Breast epithelium (tissue), 4 donors: ENCODE measurements around the gene TPRG1. TPM values are rescaled to one million over a fixed set of nuclear protein-coding genes. Genes with fewer than 3 reads are reported as not detected.

Experiments
- DNase-seq, 2 donors: peaks; one replicate each; pipeline ENCODE4 v3.0.0-alpha.2; 2019; ENCODE audit warnings: low spot score in 2 of 2
- H3K27ac ChIP-seq, 2 donors: fragments of 200-600 bp; sonication (generic) in 1 of 2; one replicate each; pipeline ENCODE4 v1.5.1; 2016 to 2019; ENCODE audit warnings: mild to moderate bottlenecking in 1 of 2
- H3K27me3 ChIP-seq, 2 donors: fragments of 200-600 bp; sonication (generic) in 1 of 2; one replicate each; pipeline versions ENCODE4 v1.5.1 to v1.6.0; 2017 to 2019; ENCODE audit warnings: control low read depth in 1 of 2, mild to moderate bottlenecking in 1 of 2
- H3K36me3 ChIP-seq: fragments of 200-600 bp; one replicate; pipeline ENCODE4 v1.5.1; 2019
- H3K4me1 ChIP-seq, 2 donors: fragments of 200-600 bp; sonication (generic); one replicate each; pipeline ENCODE4 v1.5.1; 2016 to 2019; ENCODE audit warnings: control low read depth in 1 of 2
- H3K4me3 ChIP-seq, 3 donors: fragments of 200-600 bp; sonication (generic); 1 replicate in 2 of 3; 2 replicates in 1 of 3; pipeline ENCODE4 v1.5.1; 2016 to 2019; ENCODE audit warnings: mild to moderate bottlenecking in 3 of 3, moderate library complexity in 2 of 3
- H3K9me3 ChIP-seq, 2 donors: fragments of 200-600 bp; sonication (generic) in 1 of 2; one replicate each; pipeline ENCODE4 v1.5.1; 2016 to 2019; ENCODE audit warnings: control low read depth in 1 of 2
- POLR2A ChIP-seq: fragments of 450-650 bp; IDR thresholded peaks from one replicate; pipeline ENCODE4 v1.6.1; 2016; ENCODE audit warnings: antibody characterized with exemption, mild to moderate bottlenecking, moderate library complexity
- POLR2AphosphoS5 ChIP-seq, 3 donors: sonication (generic); formaldehyde crosslinking; IDR thresholded peaks; one replicate each; pipeline ENCODE4 v1.6.1; 2017; ENCODE audit warnings: antibody characterized with exemption in 3 of 3
- intact Hi-C: fragments of 100-400 bp; cut with DNase I; formaldehyde crosslinking; loops from one replicate; pipeline ENCODE4 v1.15.1; 2023; ENCODE audit warnings: low total_unique reads
- total RNA-seq, 3 donors: library from RNA; depleted of rRNA; stranded (reverse); fragments of >200 nt; gene quantifications; one replicate each; pipeline ENCODE4 v1.1.0, GENCODE V29; 2016
- TF ChIP-seq, protein P1 (sequence below), 3 donors: fragments of 450-650 bp; IDR thresholded peaks; one replicate each; pipeline ENCODE4 v1.5.1; 2016 to 2017; ENCODE audit warnings: antibody characterized with exemption in 3 of 3, mild to moderate bottlenecking in 3 of 3, moderate library complexity in 3 of 3

TPRG1 gene
- total RNA-seq, 3 donors from 2014 or later = 29.2 to 65.9 (median 31.9) TPM

DNA sequence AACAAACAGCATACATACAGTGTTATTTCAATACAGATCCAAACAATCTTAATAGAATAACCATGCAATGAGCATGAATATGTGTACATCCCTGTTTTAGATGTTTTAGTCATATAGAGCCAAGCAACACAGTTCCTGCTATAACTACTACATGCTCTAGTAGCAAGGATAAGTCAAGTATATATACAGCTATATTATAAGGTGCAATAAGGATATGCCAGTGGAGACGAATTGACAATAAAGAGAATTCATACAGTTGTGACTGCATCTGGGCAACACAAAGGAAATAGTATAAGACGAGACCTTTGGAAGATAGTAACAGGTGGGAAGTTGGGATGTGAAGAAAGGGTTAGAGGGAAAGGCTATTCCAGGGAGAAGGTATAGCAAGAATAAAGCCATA is 103.4 kb downstream of the TPRG1 start:
- Histone ChIP-seq H3K27me3 (no peaks in the 10 kb centered on the region), H3K36me3 (no peaks in the 10 kb centered on the region), H3K9me3 (no peaks in the 10 kb centered on the region), H3K27ac (no peak overlapping the region), H3K4me1 (no peaks in the 10 kb centered on the region), H3K4me3 (no peak overlapping the region)
- DNase-seq = no peak
- intact Hi-C loops = loop anchor here (5.0 kb wide), 1 partner anchor 562 kb away; no protein-coding TSS in a partner anchor
- TF ChIP-seq POLR2A (no peak), POLR2AphosphoS5 (IDR thresholded peaks at IDR 0.05) (no peak)
- TF ChIP-seq, protein P1, sequence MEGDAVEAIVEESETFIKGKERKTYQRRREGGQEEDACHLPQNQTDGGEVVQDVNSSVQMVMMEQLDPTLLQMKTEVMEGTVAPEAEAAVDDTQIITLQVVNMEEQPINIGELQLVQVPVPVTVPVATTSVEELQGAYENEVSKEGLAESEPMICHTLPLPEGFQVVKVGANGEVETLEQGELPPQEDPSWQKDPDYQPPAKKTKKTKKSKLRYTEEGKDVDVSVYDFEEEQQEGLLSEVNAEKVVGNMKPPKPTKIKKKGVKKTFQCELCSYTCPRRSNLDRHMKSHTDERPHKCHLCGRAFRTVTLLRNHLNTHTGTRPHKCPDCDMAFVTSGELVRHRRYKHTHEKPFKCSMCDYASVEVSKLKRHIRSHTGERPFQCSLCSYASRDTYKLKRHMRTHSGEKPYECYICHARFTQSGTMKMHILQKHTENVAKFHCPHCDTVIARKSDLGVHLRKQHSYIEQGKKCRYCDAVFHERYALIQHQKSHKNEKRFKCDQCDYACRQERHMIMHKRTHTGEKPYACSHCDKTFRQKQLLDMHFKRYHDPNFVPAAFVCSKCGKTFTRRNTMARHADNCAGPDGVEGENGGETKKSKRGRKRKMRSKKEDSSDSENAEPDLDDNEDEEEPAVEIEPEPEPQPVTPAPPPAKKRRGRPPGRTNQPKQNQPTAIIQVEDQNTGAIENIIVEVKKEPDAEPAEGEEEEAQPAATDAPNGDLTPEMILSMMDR (IDR thresholded peaks at IDR 0.05) = no peak

DNA sequence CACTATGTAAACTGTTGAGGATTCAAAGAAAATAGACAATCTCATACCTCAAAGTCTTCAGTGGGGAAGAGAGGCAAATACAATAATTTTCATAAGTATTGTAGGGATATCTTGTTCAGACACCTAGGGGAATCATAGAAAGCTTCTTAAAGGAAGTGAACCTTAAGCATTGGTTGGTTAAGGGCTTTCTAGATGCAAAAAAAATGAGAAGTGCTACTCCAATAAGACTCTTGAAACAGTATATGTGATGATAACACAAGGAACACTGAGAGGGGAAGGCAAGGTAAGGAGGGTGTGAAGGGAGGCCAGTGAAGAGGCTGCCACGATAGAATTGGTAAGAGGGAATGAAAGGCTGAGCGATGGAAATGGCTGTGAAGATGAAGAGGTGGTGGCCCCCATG is 104.1 kb downstream of the TPRG1 start:
- intact Hi-C loops = loop anchor here (5.0 kb wide), 1 partner anchor 561 kb away; no protein-coding TSS in a partner anchor
- DNase-seq = no peak
- H3K4me3 ChIP-seq = no peak overlapping the region
- H3K36me3 ChIP-seq = no peaks in the 10 kb centered on the region
- TF ChIP-seq, protein P1 (IDR thresholded peaks at IDR 0.05) = no peak
- no peak for TF ChIP-seq POLR2AphosphoS5 (IDR thresholded peaks at IDR 0.05)
- TF ChIP-seq POLR2A = no peak
- H3K27me3 ChIP-seq = no peaks in the 10 kb centered on the region
- H3K4me1 ChIP-seq = no peaks in the 10 kb centered on the region
- no peaks in the 10 kb centered on the region for H3K9me3 ChIP-seq
- H3K27ac ChIP-seq = peak overlapping the region; percentile 32 to 48

DNA sequence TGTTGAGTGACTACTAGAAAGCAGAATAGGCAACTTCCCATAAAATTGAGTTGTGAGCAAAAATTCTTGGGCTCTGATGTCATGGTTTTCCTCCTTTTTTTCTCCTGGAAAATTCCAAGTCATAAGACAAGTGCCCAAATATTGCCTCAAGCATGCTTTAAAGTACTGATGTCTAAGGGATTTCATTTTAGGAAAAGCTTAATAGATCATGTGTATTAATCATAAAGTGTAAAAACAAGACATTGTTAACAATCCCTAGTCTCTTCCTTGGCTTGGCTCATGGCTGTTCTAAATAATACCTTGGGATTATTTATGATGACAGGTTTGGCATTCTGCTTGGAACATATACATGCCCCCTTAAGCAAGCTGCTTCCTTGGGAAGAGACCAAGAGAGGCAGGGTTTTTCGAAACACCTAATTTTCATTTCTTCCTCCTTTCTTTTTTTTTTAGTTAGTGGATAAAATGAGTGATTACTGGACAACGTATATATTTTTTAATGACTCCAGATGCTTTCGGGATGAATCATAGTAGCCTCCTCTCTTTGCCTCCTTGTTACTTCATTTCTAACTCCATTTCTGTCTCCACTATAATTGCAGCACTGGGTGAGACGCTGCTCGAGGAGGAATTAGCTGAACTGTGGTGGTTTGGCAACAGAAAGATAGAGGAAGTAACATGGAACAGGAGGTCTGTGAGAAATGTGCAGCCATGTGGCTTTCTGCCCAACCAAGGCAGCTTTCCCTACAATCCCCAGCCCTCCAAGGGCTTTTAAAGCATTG is 104.9 kb downstream of the TPRG1 start:
- H3K9me3 ChIP-seq = no peaks in the 10 kb centered on the region
- intact Hi-C loops = loop anchor here (5.0 kb wide), 1 partner anchor 561 kb away; no protein-coding TSS in a partner anchor
- H3K36me3 ChIP-seq = no peaks in the 10 kb centered on the region
- DNase-seq = peak in 1 of 2 donors; percentile 57
- no peaks in the 10 kb centered on the region for H3K4me1 ChIP-seq
- no peak overlapping the region for H3K4me3 ChIP-seq
- H3K27ac ChIP-seq = peak overlapping the region; percentile 32 to 48
- no peaks in the 10 kb centered on the region for H3K27me3 ChIP-seq
- TF ChIP-seq POLR2A (no peak), POLR2AphosphoS5 (IDR thresholded peaks at IDR 0.05) (no peak)
- TF ChIP-seq, protein P1 (IDR thresholded peaks at IDR 0.05) = no peak

DNA sequence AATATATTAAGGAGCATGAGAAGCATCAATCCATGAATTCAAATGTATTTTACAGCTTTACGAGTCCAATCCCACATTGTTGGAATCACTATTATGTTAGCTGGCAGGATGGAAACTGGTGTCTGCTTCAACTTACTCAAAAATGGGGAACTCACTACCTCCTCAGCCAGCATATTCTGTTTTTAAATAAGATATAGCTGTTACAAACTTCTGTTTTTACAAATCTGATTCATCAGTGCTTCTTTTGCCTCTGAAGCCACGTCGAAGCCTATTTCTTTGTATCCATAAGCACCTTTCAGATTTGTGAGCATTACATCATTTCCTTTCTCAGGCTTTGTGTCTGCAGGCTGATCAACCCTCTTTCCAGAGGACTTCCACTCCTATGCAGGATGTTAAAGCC is 105.9 kb downstream of the TPRG1 start:
- DNase-seq = no peak
- intact Hi-C loops = loop anchor here (1.0 to 5.0 kb wide), 2 partner anchors 22 to 560 kb away; no protein-coding TSS in a partner anchor
- Histone ChIP-seq H3K27me3 (no peaks in the 10 kb centered on the region), H3K27ac (no peak overlapping the region), H3K4me1 (no peaks in the 10 kb centered on the region), H3K9me3 (no peaks in the 10 kb centered on the region), H3K4me3 (no peak overlapping the region), H3K36me3 (no peaks in the 10 kb centered on the region)
- TF ChIP-seq, protein P1 (IDR thresholded peaks at IDR 0.05) = no peak
- TF ChIP-seq POLR2AphosphoS5 (IDR thresholded peaks at IDR 0.05) = no peak
- TF ChIP-seq POLR2A = no peak

DNA sequence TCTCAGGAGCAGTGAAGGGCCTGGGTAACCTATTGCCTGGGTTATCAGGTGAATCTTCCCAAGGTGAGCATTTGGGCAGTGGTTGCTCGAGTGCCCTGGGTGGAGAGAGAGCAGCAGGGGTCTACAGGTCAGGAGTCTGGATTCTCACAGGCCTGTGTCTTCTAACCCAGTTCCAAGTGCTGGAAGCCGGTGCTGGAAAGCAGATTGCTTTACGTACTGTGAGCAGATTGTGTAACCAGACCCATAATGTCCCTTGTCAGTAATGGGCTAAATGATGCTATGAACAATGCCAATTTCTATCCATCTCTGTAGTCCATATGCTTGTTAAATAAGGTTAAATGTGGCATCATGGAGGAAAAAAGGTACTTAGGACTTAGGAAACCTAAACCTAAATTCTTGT is 106.5 kb downstream of the TPRG1 start:
- TF ChIP-seq POLR2A = no peak
- TF ChIP-seq, protein P1 (IDR thresholded peaks at IDR 0.05) = no peak
- TF ChIP-seq POLR2AphosphoS5 (IDR thresholded peaks at IDR 0.05) = no peak
- no peaks in the 10 kb centered on the region for H3K27me3 ChIP-seq
- no peak overlapping the region for H3K27ac ChIP-seq
- no peaks in the 10 kb centered on the region for H3K9me3 ChIP-seq
- no peak for DNase-seq
- intact Hi-C loops = loop anchor here (1.0 to 5.0 kb wide), 2 partner anchors 21 to 559 kb away; no protein-coding TSS in a partner anchor
- no peaks in the 10 kb centered on the region for H3K36me3 ChIP-seq
- no peaks in the 10 kb centered on the region for H3K4me1 ChIP-seq
- H3K4me3 ChIP-seq = no peak overlapping the region
